Measurements from ENCODE around the gene LPCAT1. TPM values are rescaled to one million over a fixed set of nuclear protein-coding genes. Genes with fewer than 3 reads are reported as not detected.
"Not testable (repeated sequence)": the region's sequence is repeated elsewhere in the genome, so short reads cannot be mapped to it uniquely, and the experiment has no call there.

LPCAT1 gene
- polyA plus RNA-seq, 1 donor: 27.6 TPM

DNA sequence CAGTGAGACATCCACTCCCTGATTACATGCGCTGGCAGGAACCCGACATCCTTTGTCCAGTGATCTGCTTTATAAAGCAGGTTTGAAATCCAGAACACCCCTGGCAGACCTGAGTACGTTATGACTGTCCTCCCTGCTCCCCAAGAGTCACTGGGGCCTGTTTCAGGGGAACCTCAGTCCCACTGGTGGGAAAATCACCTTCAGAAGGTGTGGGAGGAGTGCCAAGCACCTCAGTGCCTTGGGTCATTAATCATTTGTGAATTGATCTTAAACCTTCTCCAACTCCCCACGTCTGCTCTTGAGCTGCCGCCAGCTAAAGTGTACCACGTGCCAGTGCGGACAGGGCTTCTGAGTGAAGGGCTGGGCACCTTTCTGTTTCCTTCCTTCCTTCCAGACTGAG, 94.7 kb downstream of the LPCAT1 start:
- no peak for DNase-seq (ENCODE audit: low read depth)

DNA sequence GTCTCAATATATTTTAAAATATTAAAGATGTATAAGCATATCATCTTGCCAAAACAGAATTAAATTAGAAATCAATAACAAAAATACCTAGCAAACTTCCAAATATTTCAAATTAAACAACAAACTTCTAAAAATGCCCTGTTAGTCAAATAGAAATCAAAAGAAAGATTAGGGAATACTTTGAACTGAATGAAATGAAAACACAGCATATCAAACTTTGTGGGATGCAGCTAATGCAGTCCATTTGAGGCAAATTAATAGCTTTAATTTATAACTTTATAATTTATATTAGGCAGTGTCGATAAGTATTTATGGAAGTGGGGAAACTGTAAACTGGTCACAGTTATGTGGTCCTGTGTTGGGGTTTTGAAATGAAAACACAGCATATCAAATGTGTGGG, 95.7 kb downstream of the LPCAT1 start:
- no peak for DNase-seq (ENCODE audit: low read depth)

DNA sequence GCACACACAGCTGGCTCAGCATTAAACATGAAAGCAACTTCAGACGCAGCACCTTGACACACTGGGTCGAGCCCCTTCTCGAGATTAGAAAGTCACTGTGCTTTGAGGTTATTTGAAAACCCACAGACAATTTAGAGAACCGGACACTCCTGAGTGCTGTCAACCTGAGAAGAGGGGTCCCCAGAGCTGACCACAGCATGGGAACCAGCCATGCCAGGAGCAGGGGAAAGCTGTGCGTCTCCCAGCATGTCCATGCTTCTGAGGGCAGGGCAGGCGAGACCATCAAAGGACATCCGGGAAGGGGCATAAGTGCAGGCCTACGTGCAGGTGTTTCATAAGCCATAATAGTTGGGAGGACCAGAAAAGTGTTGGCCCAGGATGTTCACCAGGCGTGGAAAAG, 99.0 kb downstream of the LPCAT1 start:
- no peak for DNase-seq (ENCODE audit: low read depth)

DNA sequence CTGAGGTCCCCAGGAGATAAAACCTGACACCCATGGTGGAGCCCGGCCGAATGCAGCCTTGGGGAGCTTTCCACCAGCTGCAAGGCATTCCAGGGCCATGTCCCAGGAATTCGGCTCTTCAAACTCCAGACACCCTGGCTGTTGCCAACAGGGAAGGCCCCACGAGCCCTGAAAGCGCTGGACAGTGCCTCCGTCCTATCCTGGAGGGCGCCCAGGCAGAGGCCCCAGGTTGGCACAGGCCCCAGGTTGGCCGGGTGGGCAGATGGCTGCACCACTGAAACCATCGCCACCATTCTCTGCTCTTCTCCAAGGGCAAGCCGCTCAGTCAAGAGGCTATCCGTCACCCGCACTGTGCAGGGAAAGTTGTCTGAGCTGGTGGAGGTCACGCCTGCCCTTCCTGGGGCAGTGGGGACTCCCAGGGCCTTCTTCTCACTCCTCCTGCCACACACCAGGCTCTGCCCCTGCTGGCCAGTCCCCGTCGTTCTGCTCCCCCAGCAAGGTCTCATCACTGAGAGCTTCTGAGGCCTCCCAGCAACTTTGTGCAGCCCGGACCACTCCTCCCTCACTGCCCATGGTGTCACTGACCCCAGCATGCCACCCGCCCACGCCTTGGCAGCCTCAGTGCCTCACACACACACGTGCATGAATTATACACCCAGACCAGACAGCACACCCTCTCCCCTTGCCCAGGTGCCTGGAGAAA, 99.7 kb downstream of the LPCAT1 start:
- no peak for DNase-seq (ENCODE audit: low read depth)

DNA sequence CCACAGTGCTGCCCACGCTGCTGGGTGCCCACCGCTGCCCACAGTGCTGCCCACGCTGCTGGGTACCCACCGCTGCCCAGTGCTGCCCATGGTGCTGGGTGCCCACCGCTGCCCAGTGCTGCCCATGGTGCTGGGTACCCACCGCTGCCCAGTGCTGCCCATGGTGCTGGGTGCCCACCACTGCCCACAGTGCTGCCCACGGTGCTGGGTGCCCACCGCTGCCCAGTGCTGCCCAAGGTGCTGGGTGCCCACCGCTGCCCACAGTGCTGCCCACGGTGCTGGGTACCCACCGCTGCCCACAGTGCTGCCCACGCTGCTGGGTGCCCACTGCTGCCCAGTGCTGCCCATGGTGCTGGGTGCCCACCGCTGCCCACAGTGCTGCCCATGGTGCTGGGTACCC, 101.2 kb downstream of the LPCAT1 start:
- not testable (repeated sequence) for DNase-seq (ENCODE audit: low read depth)

DNA sequence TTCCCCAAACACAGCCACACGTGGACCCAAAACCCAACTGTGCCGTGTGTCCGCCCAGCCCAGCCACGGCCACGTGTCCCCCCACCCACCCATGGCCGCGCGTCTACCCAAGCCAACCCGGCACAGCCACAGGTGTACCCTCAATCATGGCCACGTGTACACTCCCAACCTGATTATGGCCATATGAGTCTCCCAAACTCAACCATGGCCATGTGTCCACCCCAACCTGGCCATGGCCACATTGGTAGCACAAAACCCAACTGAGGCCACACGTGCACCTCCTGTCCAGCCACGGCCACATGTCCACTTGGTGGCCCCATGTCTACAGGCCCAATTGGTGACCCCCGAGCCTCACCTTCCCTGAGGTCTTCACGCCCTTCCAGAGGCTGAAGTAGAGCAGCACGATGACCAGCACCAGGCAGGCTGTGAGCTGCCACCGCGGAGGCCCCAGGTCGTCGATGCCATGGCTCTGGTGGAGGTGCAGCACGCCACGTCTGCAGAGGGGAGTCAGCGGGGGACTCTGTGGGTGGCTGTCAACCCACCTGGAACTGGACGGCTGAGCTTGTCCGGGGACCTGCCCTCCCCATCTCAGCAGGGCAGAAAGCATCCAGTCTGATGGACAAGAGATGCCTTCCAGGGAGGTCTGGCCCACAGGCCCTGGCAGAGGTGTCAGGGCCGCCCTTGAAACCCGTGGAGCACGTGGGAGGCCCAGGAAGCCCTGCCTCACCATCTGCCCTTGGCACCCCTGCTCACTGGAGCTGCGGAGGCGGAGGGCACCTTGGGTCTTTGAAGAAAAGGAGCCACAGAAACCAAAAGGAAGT, 102.0 kb downstream of the LPCAT1 start:
- DNase-seq (ENCODE audit: low read depth): no peak

DNA sequence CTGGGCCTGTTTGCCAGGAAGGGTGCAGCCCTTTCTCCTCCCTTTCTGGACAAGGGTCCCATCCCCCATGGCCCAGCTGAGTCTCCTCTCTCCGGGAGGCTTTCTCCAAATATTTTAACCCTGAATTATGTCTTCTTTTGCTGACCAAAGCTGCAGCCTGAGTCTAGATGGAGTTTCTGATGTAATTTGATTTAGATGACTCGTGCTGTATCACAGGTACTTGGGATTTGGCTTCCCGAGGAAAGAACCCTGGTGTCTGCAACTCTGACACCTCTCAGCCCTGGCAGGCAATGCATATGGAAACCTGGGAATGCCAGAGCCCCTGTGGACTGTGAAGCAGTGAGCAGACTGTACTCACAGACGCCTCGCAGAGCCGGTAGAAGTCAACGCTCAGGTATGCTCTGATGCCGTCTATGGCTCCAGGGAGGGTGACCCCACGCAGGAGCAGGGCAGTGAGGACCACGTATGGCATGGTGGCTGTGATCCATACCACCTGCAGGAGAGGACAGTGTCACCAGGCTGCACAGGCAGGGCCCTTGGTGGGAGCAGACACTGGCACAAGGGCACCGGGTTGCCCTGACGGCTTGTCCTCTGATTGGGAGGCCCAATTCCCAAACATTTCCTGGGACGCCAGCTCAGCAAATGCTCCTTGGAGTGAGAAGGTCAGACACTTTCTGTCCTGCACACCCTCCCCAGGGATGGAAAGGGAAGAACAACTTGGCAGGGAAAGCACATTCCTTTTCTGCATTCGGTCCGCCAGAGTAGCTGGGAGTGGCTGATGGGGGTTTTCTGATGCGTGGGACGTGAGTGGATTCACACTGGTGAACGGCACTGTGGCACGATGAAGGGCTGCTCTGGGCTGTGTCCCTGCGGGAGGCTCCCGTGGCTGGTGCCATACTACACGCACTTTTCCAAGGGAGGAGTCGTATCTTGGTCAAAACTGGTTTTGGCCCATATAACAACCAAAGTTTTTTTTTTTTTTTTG, 103.3 kb downstream of the LPCAT1 start:
- DNase-seq (ENCODE audit: low read depth): no peak

DNA sequence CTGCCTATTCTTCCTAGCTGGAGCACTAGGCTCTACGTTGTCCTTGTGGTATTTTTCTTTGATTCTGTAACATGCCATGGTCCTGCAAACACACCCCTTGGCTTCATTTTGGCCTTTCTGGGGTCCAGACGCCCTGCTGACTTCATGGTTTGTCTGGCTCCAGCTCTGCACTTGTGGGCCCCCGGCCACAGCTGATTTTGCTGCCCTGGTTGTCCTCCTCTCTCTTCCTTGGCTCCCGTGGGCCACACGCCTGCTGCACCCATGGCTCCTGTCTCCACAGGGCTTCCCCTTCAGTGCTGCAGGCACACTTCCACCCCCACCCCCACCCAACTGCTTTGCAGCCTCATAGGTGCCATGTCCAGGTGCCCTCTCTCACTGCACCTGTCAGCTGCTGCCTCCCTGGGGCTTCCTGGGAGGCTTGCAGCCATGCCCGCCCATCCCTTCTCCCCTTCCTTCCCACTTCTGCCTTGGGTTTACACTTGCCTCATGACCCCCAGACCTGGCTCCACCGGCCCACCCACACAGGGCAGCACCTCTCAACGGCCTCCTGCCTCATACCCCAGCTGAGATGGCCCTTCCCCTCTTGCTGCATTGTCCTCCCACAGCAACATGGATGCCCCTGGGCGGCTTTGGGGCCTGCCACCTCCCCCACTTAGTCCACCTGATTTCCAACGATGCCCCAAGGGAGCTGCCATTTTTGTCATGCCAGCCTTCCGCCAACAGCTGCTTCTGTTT, 104.1 kb downstream of the LPCAT1 start:
- DNase-seq (ENCODE audit: low read depth): no peak

DNA sequence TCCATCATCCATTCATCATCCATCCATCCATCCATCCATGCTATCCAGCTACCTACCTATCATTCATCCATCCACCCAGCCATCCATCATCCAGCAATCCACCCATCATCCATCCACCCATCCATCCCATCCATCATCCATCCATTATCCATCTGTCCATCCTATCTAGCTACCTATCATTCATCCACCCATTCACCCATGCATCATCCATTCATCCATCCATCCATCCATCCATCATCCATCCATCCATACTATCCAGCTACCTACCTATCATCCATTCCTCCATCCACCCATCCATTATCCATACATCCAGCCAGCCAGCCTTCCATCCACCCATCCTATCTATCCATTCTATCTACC, 104.9 kb downstream of the LPCAT1 start:
- no peak for DNase-seq (ENCODE audit: low read depth)

DNA sequence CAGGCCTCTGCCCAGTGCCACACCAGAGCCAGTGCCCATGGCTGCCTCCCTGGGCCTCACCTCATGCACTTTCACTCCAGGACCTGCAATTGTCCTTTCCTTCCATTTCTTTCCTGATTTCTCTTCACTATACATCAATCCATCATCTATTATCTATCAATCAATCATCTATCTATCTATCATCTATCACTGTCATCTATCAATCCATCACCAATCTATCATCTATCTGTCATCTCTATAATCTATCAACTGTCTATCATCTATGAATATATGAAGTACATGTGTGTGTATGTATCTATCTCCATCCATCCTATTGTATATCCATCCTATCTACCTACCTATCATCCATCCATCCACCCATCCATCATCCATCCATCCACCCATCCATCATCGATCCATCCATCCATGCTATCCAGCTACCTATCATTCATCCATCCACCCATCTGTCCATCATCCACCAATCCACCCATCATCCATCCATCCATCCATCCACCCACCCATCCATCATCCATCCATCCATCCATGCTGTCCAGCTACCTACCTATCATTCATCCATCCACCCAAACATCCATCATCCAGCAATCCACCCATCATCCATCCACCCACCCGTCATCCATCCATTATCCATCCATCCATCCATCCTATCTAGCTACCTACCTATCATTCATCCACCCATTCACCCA, 105.4 kb downstream of the LPCAT1 start:
- DNase-seq (ENCODE audit: low read depth): no peak

DNA sequence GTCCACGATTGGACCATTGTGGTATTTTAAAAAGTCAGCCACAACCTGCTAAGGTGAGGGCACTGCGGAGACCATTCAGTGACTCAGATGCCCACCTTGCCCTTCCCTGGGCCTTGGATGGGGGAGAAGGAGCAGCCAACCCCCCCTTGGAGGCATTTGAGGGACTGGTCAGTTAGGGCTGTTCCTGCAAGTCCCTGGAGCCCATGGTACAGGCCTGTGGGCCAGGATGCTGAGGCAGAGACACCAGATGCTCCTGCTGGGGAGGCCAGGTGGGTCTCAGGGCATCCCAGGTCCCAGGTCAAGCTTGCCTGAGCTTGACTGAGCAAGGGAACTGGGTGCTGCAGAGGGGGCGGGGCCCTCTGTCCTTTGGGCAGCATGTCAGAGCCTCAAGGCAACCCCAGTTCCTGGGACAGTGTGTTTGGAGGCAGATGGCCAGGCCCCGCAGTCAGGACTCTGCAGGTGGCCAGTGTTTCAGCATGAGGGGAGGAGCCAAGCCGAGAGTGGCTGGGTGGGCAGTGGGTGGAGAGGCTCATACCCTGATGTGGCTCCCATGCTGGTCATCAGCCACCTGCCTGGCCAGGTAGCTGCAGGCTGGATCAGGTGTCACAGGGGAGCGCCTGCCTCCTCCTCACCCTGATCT, 106.1 kb downstream of the LPCAT1 start:
- DNase-seq (ENCODE audit: low read depth): no peak

DNA sequence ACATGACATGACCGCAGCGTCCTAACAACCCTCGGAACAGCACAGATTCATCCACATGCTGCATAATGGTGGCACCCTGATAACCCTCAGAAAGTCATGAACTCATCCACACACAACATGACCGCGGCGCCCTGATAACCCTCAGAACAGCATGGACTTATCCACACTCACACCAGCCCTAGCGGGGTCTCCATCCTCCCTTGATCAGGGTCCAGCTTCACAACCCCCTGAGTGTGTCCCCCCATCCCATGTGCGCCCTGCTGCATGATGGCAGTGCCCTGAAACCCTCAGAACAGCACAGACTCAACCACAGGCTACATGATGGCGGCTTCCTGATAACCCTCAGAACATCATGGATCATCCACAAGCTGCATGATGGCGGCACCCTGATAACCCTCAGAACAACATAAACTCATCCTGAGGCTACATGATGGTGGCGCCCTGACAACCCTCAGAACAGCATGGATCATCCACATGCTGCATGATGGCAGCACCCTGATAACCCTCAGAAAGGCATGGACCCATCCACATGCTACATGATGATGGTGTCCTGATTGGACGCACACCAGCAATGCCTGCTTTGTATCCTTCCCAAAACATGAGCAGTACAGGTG, 106.8 kb downstream of the LPCAT1 start:
- DNase-seq (ENCODE audit: low read depth): no peak

DNA sequence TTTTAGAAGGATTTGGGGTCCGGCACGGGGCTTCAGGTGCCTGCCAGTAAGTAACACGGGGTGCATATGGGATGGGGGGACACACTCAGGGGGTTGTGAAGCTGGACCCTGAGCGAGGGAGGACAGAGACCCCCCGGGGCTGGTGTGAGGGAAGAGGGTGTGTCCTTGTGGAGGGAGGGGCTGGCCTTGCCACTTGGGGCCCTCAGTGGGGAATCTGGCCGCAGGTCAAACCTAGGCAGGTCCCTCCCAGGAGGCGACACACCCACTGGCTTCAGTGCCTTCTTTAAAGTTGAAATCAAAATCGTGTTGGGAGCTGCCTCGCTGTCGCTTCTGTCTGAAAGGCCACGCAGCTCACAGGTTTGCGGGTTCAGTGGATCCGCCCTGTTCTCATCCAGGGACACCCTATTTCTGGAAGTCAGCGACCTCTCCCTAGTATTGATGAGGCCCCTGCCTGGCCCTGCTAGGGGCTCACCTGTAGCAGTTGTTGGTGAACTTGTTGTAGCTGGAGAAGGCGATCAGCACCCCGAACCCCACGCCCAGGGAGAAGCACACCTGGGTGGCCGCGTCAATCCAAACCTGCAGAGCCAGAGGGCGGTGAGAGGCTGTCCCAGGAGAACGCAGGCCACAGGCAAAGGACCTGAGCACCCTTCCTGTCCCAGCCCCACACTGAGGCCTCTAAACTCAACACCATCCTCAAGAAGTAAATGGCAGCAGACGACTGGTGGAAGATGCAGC, 108.0 kb downstream of the LPCAT1 start:
- no peak for DNase-seq (ENCODE audit: low read depth)

DNA sequence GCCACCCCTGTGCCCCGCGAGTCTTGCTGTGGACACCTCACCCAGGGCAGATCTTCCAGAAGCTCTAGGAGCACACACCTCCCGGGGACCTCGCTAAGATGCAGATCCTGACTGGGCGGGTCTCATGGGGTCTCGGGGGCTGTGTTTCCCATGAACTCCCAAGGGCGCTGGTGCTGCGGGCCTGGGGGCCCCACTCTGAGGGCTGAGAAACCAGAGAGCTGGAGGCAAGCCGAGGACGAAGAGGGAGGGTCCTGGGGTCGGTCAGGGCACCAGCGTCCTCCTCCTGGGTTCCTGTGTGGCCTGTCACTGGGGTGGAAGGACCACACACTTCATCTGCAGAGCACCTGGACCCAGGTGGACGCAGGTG, 108.7 kb downstream of the LPCAT1 start:
- no peak for DNase-seq (ENCODE audit: low read depth)

DNA sequence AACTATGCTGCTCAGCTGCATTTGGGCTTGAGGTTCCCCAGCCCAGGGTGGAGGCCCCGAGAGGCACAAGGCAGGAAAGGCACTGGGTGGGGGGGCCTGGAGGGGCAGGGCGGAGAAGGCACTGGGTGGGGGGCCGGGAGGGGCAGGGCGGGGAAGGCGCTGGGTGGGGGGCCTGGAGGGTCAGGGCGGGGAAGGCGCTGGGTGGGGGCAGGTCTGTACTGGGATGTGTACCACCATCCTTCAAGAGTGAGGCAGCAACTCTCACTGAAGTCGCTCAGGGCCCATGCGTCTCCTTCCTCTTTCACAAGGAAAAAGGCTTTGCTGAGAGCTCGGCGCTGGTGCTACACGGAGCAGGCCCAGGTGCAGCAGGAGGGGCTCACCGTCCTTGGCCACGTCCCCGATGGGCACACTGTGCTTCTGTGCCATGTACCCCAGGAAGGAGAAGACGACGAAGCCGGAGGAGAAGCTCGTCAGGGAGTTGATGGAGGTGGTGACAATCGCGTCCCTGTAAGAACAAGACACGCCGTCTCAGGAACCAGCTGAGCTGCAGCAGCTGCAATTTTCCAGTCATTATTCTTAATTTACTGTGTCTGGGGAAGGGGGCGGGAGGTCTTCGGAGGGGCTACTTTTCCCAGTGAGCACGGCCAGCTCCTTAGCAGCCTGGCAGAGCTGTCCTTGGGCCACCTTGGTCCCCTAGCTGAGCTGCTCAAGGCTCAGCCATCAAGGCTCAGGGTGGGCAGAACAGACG, 109.3 kb downstream of the LPCAT1 start:
- DNase-seq (ENCODE audit: low read depth): no peak

DNA sequence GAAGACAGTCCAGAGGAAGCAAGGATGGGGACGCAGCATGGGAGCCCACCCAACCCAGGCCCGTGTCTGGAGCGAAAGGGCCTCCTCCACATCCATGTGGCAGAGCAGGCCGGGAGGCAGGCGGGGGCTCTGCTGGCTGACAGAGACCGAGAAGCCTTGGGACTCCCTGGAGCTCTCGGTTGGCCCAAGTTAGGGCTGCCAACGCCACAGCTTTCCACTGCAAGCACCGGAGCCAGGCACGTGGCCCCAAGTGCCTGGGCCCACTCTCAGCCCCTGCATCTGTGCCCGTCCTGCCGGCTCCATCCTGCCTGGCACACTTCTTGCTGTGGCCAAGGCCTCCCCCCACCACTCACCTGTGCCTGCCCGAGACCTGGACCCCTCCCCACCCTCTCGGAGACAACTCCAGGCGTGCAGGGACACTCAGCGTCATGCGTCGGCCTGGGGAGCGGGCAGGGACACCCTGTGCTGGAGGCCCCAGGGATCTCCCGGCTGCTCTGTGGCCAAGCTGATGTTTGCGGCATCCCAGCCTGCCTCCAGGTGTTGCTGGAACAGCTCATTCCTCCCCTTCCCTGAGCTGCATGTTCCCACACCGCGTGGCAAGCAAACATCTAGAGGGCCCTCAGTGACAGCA, 110.0 kb downstream of the LPCAT1 start:
- no peak for DNase-seq (ENCODE audit: low read depth)

DNA sequence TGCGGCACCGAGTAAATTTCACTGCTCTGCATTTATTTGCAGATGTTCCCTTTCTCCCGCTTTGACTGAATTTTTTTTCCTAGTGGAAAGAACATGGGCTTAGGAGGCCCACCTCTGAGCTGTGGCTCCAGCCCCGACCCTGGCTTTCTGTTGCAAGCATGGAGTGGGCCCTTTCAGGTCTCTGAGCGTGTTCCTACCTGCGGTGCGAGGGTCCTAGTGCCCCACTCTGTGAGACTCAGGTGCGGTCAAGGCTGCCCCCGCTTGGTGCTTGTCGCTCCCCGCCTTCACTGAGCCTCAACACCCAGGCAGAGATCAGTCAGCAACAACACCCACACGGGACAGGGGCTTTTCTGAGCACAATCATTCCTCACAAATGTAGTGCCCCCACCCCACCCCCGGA, 110.5 kb downstream of the LPCAT1 start:
- DNase-seq (ENCODE audit: low read depth): no peak

DNA sequence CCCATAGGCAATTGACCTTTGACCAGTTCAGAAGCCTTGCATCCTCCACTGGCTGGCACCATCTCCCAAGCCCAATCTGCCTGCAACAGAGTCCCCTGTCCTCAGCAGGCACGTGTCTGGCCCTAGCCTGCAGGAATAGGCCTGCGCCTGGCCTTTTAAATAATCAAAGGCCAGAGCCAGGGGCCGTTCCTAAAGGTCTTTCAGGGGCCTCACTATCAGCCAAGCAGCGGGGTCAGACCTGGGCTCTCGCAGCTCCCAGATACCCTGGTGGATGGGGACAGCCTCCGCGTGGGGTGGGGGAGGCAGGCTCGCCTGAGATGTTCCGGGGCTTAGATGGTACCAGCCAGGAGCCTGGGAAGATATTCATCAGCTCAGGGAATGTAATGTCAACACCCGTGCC, 111.1 kb downstream of the LPCAT1 start:
- DNase-seq (ENCODE audit: low read depth): no peak

Measured in forelimb muscle (tissue), 1 donor.